WERI-Rb-1 (cell line): ENCODE measurements around the gene PSTPIP2.
A peak's percentile ranks its signal among the peaks of the same experiment; 100 is the strongest.
"Not testable (repeated sequence)": the region's sequence is repeated elsewhere in the genome, so short reads cannot be mapped to it uniquely, and the experiment has no call there.

Source experiments
- DNase-seq: peaks from one replicate; pipeline ENCODE4 v3.0.0-alpha.2; 2020
- H3K27ac ChIP-seq: fragments of 250-450 bp; sonication (Bioruptor Pico); 2 replicates; pipeline ENCODE4 v1.5.1; 2020; ENCODE audit warnings: mild to moderate bottlenecking, moderate library complexity
- H3K27me3 ChIP-seq: fragments of 250-450 bp; sonication (Bioruptor Pico); 2 replicates; pipeline ENCODE4 v1.5.1; 2021; ENCODE audit warnings: mild to moderate bottlenecking, low read depth, moderate library complexity; ENCODE audit not compliant: insufficient read depth, severe bottlenecking
- H3K36me3 ChIP-seq: fragments of 250-450 bp; sonication (Bioruptor Pico); 2 replicates; pipeline ENCODE4 v1.5.1; 2020; ENCODE audit warnings: mild to moderate bottlenecking, moderate library complexity
- H3K4me3 ChIP-seq: 2 replicates; pipeline ENCODE4 v1.5.1; 2011; ENCODE audit warnings: low read depth, mild to moderate bottlenecking, control low read depth, low read length
- H3K9me3 ChIP-seq: fragments of 250-450 bp; sonication (Bioruptor Pico); 2 replicates; pipeline ENCODE4 v1.5.1; 2021; ENCODE audit warnings: mild to moderate bottlenecking, moderate library complexity; ENCODE audit not compliant: severe bottlenecking
- TF ChIP-seq, protein P1 (sequence below): IDR thresholded peaks from 2 replicates; pipeline ENCODE4 v1.5.1; 2011; ENCODE audit warnings: low read depth, mild to moderate bottlenecking, control low read depth, inconsistent platforms, low read length

The PSTPIP2 gene

DNA sequence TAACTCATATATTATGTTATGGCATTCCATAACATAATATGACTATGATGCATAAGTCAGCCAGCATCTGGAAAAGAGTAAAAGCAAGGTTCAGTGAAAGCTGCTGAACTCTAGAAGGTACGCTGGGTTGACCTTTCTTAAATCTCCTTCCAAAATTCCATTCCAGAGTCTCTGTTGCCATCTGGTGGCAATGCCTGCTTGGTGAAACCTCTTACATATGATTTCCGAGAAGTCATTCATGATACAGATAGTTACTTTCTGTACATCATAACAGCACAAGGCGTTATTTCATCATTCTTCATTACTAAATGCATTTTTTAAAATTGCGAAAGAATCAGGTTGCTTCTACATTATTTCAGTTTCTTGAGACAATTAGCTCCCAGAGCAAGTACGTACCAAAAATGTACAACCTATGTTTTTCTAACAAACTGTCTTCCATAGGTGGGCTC is 97.9 kb downstream of the PSTPIP2 start:
- Histone ChIP-seq H3K4me3 (no peak overlapping the region), H3K27ac (no peak overlapping the region)
- peak; percentile 69 for DNase-seq

DNA sequence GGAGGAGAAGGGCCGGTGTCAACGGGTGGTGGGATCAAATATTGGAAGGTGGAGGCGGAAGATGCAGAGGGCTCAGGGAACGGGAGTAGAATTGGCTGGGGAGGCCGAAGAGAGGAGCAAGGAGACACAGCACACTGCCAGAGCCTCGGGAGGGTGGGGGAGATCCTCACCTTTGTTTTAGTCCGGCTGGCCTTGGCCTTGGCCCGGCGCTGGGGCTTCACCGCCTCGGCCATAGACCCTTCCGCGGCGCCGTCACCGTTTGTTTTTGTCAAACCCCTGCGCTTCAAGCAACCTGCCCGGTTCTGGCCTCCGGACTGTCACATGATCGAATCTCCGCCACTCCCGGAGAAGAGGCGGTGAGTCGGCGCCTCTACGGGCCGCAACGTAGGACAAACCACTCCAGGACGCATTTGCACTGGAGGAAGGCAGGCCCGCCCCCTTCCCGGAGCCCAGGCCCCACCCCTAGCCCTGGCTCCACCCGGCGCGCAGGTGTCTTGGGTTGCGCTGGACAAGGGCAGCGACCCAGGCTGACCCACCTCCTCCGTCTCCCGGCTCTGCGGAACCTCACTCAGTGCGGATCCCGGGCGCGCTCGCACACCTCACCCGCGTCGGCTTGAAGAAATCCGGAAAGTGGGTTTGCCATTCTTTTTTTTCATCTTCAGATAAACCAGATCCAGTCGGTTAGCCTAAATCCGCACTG is 104.9 kb downstream of the PSTPIP2 start, which contains the start of gene EPG5:
Gene EPG5, minus strand, starts transcription at position 323 of the 700 bp plus-strand sequence. Its CDS starts 90 bp downstream, at position 233.
- peak; percentile 99 for DNase-seq
- TF ChIP-seq, protein P1, sequence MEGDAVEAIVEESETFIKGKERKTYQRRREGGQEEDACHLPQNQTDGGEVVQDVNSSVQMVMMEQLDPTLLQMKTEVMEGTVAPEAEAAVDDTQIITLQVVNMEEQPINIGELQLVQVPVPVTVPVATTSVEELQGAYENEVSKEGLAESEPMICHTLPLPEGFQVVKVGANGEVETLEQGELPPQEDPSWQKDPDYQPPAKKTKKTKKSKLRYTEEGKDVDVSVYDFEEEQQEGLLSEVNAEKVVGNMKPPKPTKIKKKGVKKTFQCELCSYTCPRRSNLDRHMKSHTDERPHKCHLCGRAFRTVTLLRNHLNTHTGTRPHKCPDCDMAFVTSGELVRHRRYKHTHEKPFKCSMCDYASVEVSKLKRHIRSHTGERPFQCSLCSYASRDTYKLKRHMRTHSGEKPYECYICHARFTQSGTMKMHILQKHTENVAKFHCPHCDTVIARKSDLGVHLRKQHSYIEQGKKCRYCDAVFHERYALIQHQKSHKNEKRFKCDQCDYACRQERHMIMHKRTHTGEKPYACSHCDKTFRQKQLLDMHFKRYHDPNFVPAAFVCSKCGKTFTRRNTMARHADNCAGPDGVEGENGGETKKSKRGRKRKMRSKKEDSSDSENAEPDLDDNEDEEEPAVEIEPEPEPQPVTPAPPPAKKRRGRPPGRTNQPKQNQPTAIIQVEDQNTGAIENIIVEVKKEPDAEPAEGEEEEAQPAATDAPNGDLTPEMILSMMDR, result no peak
- peak within 1 kb of the TSS; percentile 76 for H3K27ac ChIP-seq

More for the DNA sequence above, 97.9 kb downstream of the PSTPIP2 start:
- TF ChIP-seq, protein P1, result peak; percentile 68
- H3K9me3 ChIP-seq, result no peaks in the 10 kb centered on the region
- H3K36me3 ChIP-seq, result no peaks in the 10 kb centered on the region
- no peaks in the 10 kb centered on the region for H3K27me3 ChIP-seq

DNA sequence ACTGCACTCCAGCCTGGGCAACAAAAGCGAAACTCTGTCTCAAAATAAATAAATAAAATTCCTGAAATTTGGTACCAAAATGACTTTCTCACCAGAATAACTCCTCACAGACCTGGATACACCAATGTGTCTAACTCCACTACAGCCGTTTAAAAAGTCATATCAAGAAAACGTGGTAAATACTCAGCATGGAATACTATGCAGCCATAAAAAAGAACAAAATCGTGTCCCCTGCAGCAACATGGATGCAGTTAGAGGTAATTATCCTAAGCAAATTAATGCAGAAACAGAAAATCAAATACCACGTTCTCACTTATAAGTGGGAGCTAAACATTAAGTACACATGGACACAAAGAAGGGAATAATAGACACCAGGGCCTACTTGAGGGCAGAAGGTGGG is 107.1 kb downstream of the PSTPIP2 start:
- not testable (repeated sequence) for H3K27me3 ChIP-seq, H3K4me3 ChIP-seq, DNase-seq, H3K9me3 ChIP-seq, H3K27ac ChIP-seq
- peaks cover 18% of the 10 kb centered on the region for H3K36me3 ChIP-seq

More for the DNA sequence above, 104.9 kb downstream of the PSTPIP2 start, which contains the start of gene EPG5:
- no peaks in the 10 kb centered on the region for H3K27me3 ChIP-seq
- H3K36me3 ChIP-seq, result peaks cover 16% of the 10 kb centered on the region
- H3K4me3 ChIP-seq, result peak within 1 kb of the TSS; percentile 89
- no peaks in the 10 kb centered on the region for H3K9me3 ChIP-seq

- Histone ChIP-seq H3K4me3 (no peak overlapping the region), H3K9me3 (no peaks in the 10 kb centered on the region), H3K27ac (no peak overlapping the region), H3K27me3 (no peaks in the 10 kb centered on the region), H3K36me3 (peaks cover 18% of the 10 kb centered on the region)
- TF ChIP-seq, protein P1, result no peak
- DNase-seq, result no peak
Measured at GRCh38 chr18:45962866-45963265, 109.2 kb downstream of the PSTPIP2 start.

GRCh38 chr18:45962461-45962860 is 109.6 kb downstream of the PSTPIP2 start:
- no peak overlapping the region for H3K27ac ChIP-seq
- H3K9me3 ChIP-seq, result no peaks in the 10 kb centered on the region
- TF ChIP-seq, protein P1, result no peak
- H3K36me3 ChIP-seq, result peaks cover 18% of the 10 kb centered on the region
- H3K4me3 ChIP-seq, result no peak overlapping the region
- DNase-seq, result no peak
- H3K27me3 ChIP-seq, result no peaks in the 10 kb centered on the region

GRCh38 chr18:45959484-45959883 is 112.6 kb downstream of the PSTPIP2 start:
- not testable (repeated sequence) for H3K27me3 ChIP-seq, H3K4me3 ChIP-seq, DNase-seq, H3K27ac ChIP-seq, H3K9me3 ChIP-seq
- H3K36me3 ChIP-seq, result peaks cover 20% of the 10 kb centered on the region
